OCI-LY7 (cell line): Measurements from ENCODE around the gene SNAP25. TPM values are rescaled to one million over a fixed set of nuclear protein-coding genes. Genes with fewer than 3 reads are reported as not detected.

Source experiments
- Bru-seq: library from RNA; stranded (reverse); fragments of 400-500 nt; gene quantifications from one replicate; lab custom pipeline; 2021; lab: Mats Ljungman, UMichigan
- BruChase-seq, 2 experiments: library from RNA; stranded (reverse); fragments of 400-500 nt; gene quantifications; one replicate each; lab custom pipeline; 2021; lab: Mats Ljungman, UMichigan
- BruUV-seq: library from RNA; stranded (reverse); fragments of 400-500 nt; replicated peaks from 2 replicates; lab custom pipeline; 2021; lab: Mats Ljungman, UMichigan
- CTCF ChIA-PET: fragments of 300-600 bp; sonication (Branson Sonifier 250); formaldehyde crosslinking; loops from one replicate; lab custom pipeline; 2022; ENCODE audit warnings: antibody characterized with exemption; ENCODE audit not compliant: unreplicated experiment; lab: Charles Lee
- POLR2A ChIA-PET: fragments of 300-600 bp; sonication (Branson Sonifier 250); formaldehyde crosslinking; loops from one replicate; lab custom pipeline; 2022; ENCODE audit warnings: antibody characterized with exemption; lab: Charles Lee
- DNase-seq: peaks from one replicate; pipeline ENCODE4 v3.0.0-alpha.2; 2015; ENCODE audit warnings: low spot score
- H2AFZ ChIP-seq: fragments of 200-600 bp; sonication (generic), shearing (Covaris generic); 2 replicates; pipeline ENCODE4 v1.6.1; 2014; ENCODE audit warnings: mild to moderate bottlenecking, antibody characterized with exemption, low read length, moderate library complexity
- H3K27ac ChIP-seq: fragments of 200-600 bp; sonication (generic); 2 replicates; pipeline ENCODE4 v1.5.1; 2014; ENCODE audit warnings: mixed run types, low read depth, mild to moderate bottlenecking, moderate library complexity, low read length, inconsistent platforms; ENCODE audit not compliant: poor library complexity, severe bottlenecking
- H3K36me3 ChIP-seq: fragments of 200-600 bp; sonication (generic); 2 replicates; pipeline ENCODE4 v1.6.1; 2014; ENCODE audit warnings: mild to moderate bottlenecking, antibody characterized with exemption, low read length, moderate library complexity, mixed read lengths; ENCODE audit not compliant: insufficient read depth
- H3K4me1 ChIP-seq: fragments of 200-600 bp; sonication (generic); 2 replicates; pipeline ENCODE4 v1.5.1; 2014; ENCODE audit warnings: mild to moderate bottlenecking, low read length; ENCODE audit not compliant: insufficient read depth, poor library complexity, severe bottlenecking
- H3K4me2 ChIP-seq: fragments of 200-600 bp; sonication (generic); 2 replicates; pipeline ENCODE4 v1.6.1; 2014; ENCODE audit warnings: mild to moderate bottlenecking, low read length
- H3K4me3 ChIP-seq: fragments of 200-600 bp; sonication (generic); 2 replicates; pipeline ENCODE4 v1.5.1; 2014; ENCODE audit warnings: mild to moderate bottlenecking, low read depth, low read length; ENCODE audit not compliant: poor library complexity, severe bottlenecking
- H3K79me2 ChIP-seq: fragments of 200-600 bp; sonication (generic); 2 replicates; pipeline ENCODE4 v1.6.1; 2016; ENCODE audit warnings: low read depth, mild to moderate bottlenecking, low read length, moderate library complexity, mixed read lengths; ENCODE audit not compliant: insufficient read depth
- H3K9me2 ChIP-seq: fragments of 200-600 bp; sonication (generic); 2 replicates; pipeline ENCODE4 v1.6.1; 2016; ENCODE audit warnings: mild to moderate bottlenecking, low read length, mixed read lengths; ENCODE audit not compliant: insufficient read depth
- H3K9me3 ChIP-seq: fragments of 200-600 bp; sonication (generic); 2 replicates; pipeline ENCODE4 v1.6.1; 2014; ENCODE audit warnings: mild to moderate bottlenecking, mixed run types, low read length, mixed read lengths
- H4K20me1 ChIP-seq: fragments of 200-600 bp; sonication (generic); 2 replicates; pipeline ENCODE4 v1.6.1; 2014; ENCODE audit warnings: mild to moderate bottlenecking, antibody characterized with exemption, low read length, moderate library complexity, mixed read lengths; ENCODE audit not compliant: insufficient read depth
- EZH2phosphoT487 ChIP-seq: fragments of 200-600 bp; sonication (generic); IDR thresholded peaks from 2 replicates; pipeline ENCODE4 v1.6.1; 2018; ENCODE audit warnings: low read depth, borderline replicate concordance, mild to moderate bottlenecking, mixed run types, antibody characterized with exemption, low read length, moderate library complexity, mixed read lengths
- intact Hi-C: fragments of 100-400 bp; cut with micrococcal nuclease; formaldehyde crosslinking; loops from one replicate; pipeline ENCODE4 v1.10.0; 2022; ENCODE audit not compliant: unreplicated experiment
- long read RNA-seq: library from polyadenylated mRNA; stranded (forward); transcript quantifications from one replicate; pipeline ENCODE4 v2.0.0, GENCODE V29; 2022
- total RNA-seq, 2 experiments: library from RNA; depleted of rRNA in 1 of 2; stranded (reverse); fragments of >200 nt in 1 of 2; shearing (Covaris generic) in 1 of 2; gene quantifications; 2 replicates each; pipeline ENCODE4 v1.2.3, GENCODE V29; 2014 to 2022
- TF ChIP-seq, protein P1 (sequence below): fragments of 200-600 bp; sonication (generic); conservative IDR thresholded peaks from 2 replicates; pipeline ENCODE4 v1.5.1; 2014; ENCODE audit warnings: mild to moderate bottlenecking, antibody characterized with exemption, low read length, moderate library complexity, mixed read lengths

Gene SNAP25
- total RNA-seq (2014; rRNA removed; shearing (Covaris generic)) (not detected in 2 replicates), total RNA-seq (2022) (not detected in 2 replicates), Bru-seq, nascent RNA (not detected), BruChase-seq, experiment 1, labeled RNA remaining after a 6-hour chase (not detected), BruChase-seq, experiment 2, labeled RNA remaining after a 2-hour chase (not detected)
- long read RNA-seq = 0 reads

DNA sequence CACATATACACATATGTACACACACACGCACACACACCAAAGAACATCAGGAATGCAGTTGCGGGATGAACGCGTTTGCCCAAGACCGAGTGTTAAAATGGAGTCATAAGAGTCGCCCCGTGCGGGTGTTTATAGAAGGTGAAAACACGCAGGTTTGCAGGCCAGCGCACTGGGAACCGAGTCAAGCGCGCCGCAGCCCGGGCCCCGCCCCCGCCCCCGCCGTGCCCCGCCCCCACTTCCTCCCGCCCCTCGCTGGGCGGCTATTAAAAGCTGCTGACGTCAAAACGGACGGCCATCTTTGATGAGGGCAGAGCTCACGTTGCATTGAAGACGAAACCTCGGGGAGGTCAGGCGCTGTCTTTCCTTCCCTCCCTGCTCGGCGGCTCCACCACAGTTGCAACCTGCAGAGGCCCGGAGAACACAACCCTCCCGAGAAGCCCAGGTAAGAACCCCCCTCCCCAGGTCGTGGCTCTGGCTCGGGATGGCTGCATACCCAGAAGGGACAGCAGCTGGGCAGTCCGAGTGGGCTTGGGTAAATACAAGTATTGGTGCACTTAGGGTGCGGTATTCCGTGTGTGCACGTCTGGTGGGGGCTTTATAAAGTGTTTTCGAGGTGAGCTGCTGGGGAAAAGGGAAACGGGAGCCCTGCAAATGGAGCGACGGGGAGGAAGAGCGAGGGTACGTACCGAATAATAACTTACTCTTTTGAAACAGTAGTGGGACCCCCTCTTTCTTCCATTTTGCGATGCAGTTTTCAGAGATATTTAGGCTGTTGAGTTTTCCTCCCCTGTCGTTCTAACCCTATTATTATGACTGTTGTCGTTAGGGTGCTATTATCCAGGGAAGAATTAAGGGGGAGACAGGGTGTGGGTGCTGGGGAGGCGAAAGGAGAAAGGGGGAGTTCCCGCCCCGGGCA lies at the start of gene SNAP25:
TSS of gene SNAP25 (plus strand) at position 295 of the 916 bp plus-strand sequence. CDS start 56,662 bp downstream, outside the sequence.
- TF ChIP-seq, protein P1, sequence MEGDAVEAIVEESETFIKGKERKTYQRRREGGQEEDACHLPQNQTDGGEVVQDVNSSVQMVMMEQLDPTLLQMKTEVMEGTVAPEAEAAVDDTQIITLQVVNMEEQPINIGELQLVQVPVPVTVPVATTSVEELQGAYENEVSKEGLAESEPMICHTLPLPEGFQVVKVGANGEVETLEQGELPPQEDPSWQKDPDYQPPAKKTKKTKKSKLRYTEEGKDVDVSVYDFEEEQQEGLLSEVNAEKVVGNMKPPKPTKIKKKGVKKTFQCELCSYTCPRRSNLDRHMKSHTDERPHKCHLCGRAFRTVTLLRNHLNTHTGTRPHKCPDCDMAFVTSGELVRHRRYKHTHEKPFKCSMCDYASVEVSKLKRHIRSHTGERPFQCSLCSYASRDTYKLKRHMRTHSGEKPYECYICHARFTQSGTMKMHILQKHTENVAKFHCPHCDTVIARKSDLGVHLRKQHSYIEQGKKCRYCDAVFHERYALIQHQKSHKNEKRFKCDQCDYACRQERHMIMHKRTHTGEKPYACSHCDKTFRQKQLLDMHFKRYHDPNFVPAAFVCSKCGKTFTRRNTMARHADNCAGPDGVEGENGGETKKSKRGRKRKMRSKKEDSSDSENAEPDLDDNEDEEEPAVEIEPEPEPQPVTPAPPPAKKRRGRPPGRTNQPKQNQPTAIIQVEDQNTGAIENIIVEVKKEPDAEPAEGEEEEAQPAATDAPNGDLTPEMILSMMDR = no peak
- TF ChIP-seq EZH2phosphoT487 = no peak
- ChIA-PET POLR2A (no interaction called here), CTCF (no interaction called here)
- no peak for DNase-seq
- intact Hi-C loops = no loop called here
- Histone ChIP-seq H3K4me2 (no peak within 1 kb of the TSS), H3K9me3 (no peaks in the 10 kb centered on the region), H2AFZ (no peak within 1 kb of the TSS), H3K9me2 (no peaks in the 10 kb centered on the region), H4K20me1 (no peaks in the 10 kb centered on the region), H3K4me1 (no peaks in the 10 kb centered on the region), H3K36me3 (no peaks in the 10 kb centered on the region), H3K79me2 (no peaks in the 10 kb centered on the region), H3K27ac (no peak within 1 kb of the TSS), H3K4me3 (no peak within 1 kb of the TSS)
- no TSS peak for BruUV-seq

DNA sequence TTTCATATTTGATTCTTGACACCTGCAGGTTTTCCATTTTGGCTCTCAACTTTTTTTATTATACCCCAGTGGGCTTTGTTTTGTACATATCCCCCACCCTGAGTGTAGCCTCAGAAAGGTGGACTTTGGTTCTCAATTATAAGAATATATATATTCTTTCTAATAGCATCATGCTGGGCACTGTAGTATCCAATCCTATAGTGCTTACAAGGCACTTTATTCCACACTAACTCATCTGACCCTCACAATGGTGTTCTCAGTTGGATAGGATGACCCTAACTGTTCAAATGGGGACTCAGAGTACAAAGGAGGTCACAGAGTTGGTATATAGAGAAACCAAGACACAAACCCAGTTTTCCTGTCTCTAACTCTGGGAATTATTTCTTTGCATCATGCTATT lies 48.9 kb upstream of the SNAP25 start:
- no peaks in the 10 kb centered on the region for H3K9me2 ChIP-seq
- no peak overlapping the region for H2AFZ ChIP-seq
- no peaks in the 10 kb centered on the region for H3K36me3 ChIP-seq
- H3K4me2 ChIP-seq = no peak overlapping the region
- H3K4me1 ChIP-seq = no peaks in the 10 kb centered on the region
- ChIA-PET CTCF (no interaction called here), POLR2A (no interaction called here)
- intact Hi-C loops = no loop called here
- no TSS peak for BruUV-seq
- H3K4me3 ChIP-seq = no peak overlapping the region
- H3K9me3 ChIP-seq = no peaks in the 10 kb centered on the region
- no peaks in the 10 kb centered on the region for H4K20me1 ChIP-seq
- DNase-seq = no peak
- no peaks in the 10 kb centered on the region for H3K79me2 ChIP-seq
- no peak overlapping the region for H3K27ac ChIP-seq
- TF ChIP-seq, protein P1 = no peak
- TF ChIP-seq EZH2phosphoT487 = no peak
